ENCODE measurements around the gene PROSER3. TPM values are rescaled to one million over a fixed set of nuclear protein-coding genes. Genes with fewer than 3 reads are reported as not detected.

Gene PROSER3
- total and polyA plus RNA-seq, 2 of the 13 experiments (the other 11 are each of a cell fraction or from before 2014, with no cell fraction given): 5.1 to 5.7 TPM

GRCh38 chr19:35748106-35749020 lies 9.6 kb upstream of the PROSER3 start, which contains the start of gene LIN37 (continued):
- TF ChIP-seq, protein P1, sequence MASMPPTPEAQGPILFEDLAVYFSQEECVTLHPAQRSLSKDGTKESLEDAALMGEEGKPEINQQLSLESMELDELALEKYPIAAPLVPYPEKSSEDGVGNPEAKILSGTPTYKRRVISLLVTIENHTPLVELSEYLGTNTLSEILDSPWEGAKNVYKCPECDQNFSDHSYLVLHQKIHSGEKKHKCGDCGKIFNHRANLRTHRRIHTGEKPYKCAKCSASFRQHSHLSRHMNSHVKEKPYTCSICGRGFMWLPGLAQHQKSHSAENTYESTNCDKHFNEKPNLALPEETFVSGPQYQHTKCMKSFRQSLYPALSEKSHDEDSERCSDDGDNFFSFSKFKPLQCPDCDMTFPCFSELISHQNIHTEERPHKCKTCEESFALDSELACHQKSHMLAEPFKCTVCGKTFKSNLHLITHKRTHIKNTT (CRISPR knock-in tag; IDR thresholded peaks at IDR 0.05): no peak
- TF ChIP-seq MAZ (IDR thresholded peaks at IDR 0.05; ENCODE audit: borderline replicate concordance, low read depth, low read length) (no peak), MAZ (CRISPR knock-in tag; IDR thresholded peaks at IDR 0.05; ENCODE audit: low read depth) (peak; percentile 72; the same call in 1 of the 2 replicates), ZNF142 (CRISPR knock-in tag; IDR thresholded peaks at IDR 0.05) (no peak), FOSL2 (CRISPR knock-in tag; IDR thresholded peaks at IDR 0.05) (peak; percentile 33), EED (CRISPR knock-in tag; IDR thresholded peaks at IDR 0.05) (no peak), GABPA (IDR thresholded peaks at IDR 0.05; ENCODE audit: low read depth, low read length) (peak; percentile 77), GABPA (CRISPR knock-in tag; IDR thresholded peaks at IDR 0.05; ENCODE audit: low read depth) (peak; percentile 97), TSC22D2 (CRISPR knock-in tag; IDR thresholded peaks at IDR 0.05; ENCODE audit: borderline replicate concordance) (no peak), PCBP1 (IDR thresholded peaks at IDR 0.05; ENCODE audit: borderline replicate concordance, low read depth, low read length) (no peak), POLR2G (IDR thresholded peaks at IDR 0.05; ENCODE audit: low read depth, low read length) (peak; percentile 84), GMEB1 (CRISPR knock-in tag; IDR thresholded peaks at IDR 0.05; ENCODE audit: borderline replicate concordance) (peak; percentile 85), SIN3A (IDR thresholded peaks at IDR 0.05; ENCODE audit: borderline replicate concordance, low read depth, low read length) (peak; percentile 87)
- TF ChIP-seq, protein P2, sequence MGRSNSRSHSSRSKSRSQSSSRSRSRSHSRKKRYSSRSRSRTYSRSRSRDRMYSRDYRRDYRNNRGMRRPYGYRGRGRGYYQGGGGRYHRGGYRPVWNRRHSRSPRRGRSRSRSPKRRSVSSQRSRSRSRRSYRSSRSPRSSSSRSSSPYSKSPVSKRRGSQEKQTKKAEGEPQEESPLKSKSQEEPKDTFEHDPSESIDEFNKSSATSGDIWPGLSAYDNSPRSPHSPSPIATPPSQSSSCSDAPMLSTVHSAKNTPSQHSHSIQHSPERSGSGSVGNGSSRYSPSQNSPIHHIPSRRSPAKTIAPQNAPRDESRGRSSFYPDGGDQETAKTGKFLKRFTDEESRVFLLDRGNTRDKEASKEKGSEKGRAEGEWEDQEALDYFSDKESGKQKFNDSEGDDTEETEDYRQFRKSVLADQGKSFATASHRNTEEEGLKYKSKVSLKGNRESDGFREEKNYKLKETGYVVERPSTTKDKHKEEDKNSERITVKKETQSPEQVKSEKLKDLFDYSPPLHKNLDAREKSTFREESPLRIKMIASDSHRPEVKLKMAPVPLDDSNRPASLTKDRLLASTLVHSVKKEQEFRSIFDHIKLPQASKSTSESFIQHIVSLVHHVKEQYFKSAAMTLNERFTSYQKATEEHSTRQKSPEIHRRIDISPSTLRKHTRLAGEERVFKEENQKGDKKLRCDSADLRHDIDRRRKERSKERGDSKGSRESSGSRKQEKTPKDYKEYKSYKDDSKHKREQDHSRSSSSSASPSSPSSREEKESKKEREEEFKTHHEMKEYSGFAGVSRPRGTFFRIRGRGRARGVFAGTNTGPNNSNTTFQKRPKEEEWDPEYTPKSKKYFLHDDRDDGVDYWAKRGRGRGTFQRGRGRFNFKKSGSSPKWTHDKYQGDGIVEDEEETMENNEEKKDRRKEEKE (IDR thresholded peaks at IDR 0.05): no peak

All from HepG2 (cell line).